Stimulated activated naive CD4-positive, alpha-beta T cell (primary cell): Measurements from ENCODE around the gene PTPRJ.
A peak's percentile ranks its signal among the peaks of the same experiment; 100 is the strongest.
"Not testable (repeated sequence)": the region's sequence is repeated elsewhere in the genome, so short reads cannot be mapped to it uniquely, and the experiment has no call there.

Experiments
- DNase-seq, 6 experiments: peaks; one replicate each; lab custom pipeline; 2025; lab: John Stamatoyannopoulos, UW

Gene PTPRJ

GRCh38 chr11:48116437-48117228 lies 136.3 kb downstream of the PTPRJ start:
- peak in 1 of 6 experiments; percentile 3 for DNase-seq

- DNase-seq, result no peak
Observed at GRCh38 chr11:48122246-48122645, 141.9 kb downstream of the PTPRJ start.

DNA sequence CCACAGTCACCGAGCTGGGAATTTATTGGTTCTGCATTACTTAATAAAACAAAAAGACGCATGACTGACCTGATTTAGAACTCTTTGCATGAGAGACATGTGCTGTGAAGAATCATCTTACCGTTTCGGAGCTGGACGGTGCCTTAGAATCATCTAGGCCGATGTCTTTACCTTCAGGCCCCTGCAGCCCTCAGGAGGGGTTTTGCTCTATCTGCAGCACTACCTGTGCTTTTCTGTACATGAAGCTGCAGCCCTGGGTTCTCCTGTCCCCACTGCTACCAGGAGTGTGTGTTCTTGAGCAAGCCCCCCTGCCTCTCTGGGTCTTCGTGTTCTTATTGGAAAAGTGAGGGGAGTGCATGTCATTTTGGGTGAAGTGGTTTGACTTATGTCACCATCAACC lies 142.3 kb downstream of the PTPRJ start:
- no peak for DNase-seq

GRCh38 chr11:48123254-48123875 lies 143.0 kb downstream of the PTPRJ start:
- DNase-seq, result no peak

- no peak for DNase-seq
Observed at GRCh38 chr11:48123934-48124755, 143.8 kb downstream of the PTPRJ start.

DNA sequence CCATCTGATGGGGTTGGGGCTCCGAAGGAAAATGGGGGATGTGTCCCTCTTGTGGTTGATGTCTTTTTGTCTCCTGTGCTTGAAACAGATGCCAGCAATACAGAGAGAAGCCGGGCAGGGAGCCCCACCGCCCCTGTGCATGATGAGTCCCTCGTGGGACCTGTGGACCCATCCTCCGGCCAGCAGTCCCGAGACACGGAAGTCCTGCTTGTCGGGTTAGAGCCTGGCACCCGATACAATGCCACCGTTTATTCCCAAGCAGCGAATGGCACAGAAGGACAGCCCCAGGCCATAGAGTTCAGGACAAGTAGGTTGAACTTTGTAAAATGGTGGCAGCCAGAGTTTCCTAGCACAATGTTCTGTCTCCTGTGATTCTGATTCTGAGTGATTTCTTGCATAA lies 144.5 kb downstream of the PTPRJ start:
- no peak for DNase-seq

DNA sequence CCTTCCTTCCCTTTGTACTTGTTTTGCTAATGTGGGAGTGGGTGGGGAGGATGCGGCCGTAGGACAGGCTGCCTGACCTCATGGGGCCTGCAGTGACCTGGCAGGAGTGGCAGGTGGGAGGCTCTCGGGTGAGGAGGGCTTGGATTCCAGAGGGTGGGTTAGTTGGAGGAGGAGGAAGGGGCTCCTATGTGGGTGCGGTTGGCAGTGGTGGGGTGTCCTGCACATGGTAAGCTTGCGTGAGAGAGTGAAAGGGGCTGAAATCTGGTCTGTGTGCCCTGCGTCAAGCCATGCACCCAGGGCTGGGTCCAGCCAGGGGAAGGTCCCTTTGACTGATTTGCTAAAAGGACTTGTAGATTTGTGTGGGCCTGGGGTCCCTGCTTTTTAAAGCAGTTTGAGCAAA lies 145.5 kb downstream of the PTPRJ start:
- no peak for DNase-seq

DNA sequence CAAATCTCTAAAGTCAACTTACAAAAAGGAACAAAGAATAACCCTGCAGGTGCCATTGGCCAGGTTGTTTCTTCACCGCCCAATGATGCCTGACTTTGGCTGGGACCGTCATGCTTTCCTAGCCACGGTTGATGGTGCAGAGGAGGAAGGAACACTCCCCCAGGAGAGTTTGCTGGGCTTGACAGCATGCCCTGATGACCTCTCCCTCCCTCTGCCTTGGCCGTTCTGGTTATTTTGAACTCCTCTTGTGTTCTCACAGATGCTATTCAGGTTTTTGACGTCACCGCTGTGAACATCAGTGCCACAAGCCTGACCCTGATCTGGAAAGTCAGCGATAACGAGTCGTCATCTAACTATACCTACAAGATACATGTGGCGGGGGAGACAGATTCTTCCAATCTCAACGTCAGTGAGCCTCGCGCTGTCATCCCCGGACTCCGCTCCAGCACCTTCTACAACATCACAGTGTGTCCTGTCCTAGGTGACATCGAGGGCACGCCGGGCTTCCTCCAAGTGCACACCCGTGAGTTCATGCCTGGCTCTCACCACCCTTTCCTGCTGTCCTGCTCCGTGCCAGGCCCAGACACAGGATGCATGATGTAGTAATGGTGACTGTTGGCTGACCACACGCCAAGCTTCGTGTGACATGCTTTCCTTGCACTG lies 147.3 kb downstream of the PTPRJ start:
- DNase-seq, result no peak

DNA sequence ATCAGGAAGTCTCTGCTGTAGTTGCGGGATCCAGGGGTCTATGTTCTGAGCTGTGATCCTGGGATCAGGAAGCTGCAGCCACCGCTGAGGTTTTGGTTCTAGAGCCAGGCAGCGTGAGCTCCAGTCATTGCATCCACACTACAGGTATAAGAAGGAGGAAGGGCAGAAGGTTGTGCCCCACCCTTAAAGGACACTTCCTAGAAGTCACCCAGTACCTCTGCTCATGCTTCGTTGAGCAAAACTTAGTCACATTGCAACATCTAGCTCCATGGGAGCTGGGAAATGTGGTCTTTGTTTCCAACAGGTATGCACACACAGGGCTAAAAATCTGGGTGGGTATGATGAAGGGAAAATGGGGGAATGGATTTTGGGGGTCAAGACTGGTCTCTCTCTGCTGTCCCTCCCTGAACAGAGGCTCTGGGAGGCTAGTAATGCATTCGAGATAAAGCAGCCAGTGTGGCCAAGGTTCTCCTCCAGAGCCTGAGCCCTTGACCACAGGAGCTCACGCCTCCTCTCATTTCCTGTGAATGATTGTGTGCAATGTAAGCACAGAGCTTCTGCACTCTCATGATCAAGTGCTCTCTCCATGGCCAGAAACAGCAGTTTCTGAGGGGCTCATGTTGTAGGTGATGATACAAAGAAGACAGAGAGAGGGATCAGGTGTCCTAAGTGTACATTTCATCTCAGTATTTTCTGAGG lies 149.5 kb downstream of the PTPRJ start:
- DNase-seq, result no peak

DNA sequence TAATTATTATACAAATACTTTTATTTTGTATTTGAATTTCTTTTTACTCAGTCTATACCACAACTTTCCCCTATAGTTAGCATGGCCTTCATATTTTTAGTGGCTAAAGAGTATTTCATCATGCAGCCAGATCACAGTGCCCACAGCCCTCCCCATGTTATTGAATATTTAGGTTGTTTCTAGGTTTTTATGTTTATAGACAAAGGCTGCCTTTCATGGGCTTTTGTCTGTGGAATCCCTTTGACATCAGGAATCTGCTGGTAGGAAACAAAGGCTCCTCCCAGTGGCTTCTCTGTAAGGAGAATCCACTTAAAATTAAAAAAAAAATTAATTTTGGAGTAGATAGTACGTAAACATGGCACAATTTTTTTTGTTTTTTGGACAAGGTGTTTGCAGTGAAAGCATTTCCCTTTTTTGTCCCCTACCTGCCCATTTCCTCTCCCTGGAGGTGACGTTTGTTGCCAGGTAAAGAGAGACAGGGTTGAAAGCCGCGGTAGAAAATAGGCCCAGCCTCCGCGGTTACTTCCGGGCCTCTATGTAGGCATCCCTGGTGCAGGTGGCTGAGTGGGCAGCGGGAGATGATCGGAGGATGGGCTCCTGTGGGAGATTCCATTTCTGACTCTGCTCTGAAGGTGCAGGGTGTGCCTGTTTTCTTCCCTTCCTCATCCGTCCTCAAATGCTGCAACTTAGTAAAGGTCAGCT lies 154.0 kb downstream of the PTPRJ start:
- DNase-seq, result no peak

GRCh38 chr11:48138222-48138621 lies 157.9 kb downstream of the PTPRJ start:
- no peak for DNase-seq

- DNase-seq, result not testable (repeated sequence)
Observed at GRCh38 chr11:48139896-48140295, 159.5 kb downstream of the PTPRJ start.

- no peak for DNase-seq
Observed at GRCh38 chr11:48141475-48142122, 161.2 kb downstream of the PTPRJ start.

DNA sequence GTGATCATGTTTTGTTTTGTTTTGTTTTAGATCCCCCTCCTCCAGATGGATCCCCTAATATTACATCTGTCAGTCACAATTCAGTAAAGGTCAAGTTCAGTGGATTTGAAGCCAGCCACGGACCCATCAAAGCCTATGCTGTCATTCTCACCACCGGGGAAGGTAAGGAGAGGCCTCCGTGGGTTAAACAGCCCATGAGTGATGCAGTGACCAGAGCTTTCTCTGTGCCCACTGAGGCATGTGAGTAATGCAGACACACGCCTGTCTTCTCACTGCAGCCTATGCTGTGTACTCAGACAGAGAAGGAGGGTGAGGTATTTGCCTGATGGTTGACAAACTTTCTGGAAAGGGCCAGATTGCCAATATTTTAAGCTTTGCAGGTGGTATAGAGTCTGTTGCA lies 162.5 kb downstream of the PTPRJ start:
- DNase-seq, result no peak

DNA sequence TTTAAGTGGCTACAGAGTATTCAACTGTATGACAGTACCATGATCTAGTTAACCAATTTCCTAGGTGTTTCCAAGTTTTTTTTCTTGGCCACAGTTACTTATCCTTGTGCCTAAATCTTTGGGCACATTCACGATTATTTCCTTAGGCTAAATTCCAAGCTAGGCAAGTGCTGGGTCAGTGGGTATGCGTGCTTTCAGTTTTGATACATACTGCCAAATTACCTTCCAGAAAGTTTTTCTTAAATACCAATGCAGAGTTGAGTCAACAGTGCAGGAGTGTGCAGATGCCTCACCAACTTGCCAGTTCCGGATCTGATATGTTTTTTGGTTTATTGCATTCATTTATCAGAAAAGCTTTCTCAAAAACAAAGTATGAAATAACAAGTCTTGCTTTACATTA lies 168.4 kb downstream of the PTPRJ start:
- DNase-seq, result no peak

DNA sequence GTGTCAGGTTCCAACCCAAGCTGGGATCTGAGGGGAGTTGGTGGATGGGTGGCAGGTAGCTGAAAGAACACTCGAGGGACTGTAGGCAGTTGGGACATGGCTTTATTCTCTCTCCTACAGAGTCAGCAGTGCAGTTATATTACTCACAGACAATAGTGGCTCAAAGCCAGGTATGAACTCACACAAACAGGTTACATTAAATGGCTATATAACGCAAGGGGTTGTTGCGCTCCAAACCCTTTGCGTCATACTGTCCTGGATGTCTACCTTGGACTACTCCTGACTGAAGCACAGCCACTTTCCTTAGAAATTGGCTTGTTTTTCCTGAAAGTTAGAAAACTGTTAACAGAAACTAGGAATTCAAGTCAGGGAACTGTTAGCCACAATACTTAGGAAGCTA lies 169.9 kb downstream of the PTPRJ start:
- DNase-seq, result no peak

- DNase-seq, result no peak
Observed at GRCh38 chr11:48154151-48154550, 173.8 kb downstream of the PTPRJ start.

DNA sequence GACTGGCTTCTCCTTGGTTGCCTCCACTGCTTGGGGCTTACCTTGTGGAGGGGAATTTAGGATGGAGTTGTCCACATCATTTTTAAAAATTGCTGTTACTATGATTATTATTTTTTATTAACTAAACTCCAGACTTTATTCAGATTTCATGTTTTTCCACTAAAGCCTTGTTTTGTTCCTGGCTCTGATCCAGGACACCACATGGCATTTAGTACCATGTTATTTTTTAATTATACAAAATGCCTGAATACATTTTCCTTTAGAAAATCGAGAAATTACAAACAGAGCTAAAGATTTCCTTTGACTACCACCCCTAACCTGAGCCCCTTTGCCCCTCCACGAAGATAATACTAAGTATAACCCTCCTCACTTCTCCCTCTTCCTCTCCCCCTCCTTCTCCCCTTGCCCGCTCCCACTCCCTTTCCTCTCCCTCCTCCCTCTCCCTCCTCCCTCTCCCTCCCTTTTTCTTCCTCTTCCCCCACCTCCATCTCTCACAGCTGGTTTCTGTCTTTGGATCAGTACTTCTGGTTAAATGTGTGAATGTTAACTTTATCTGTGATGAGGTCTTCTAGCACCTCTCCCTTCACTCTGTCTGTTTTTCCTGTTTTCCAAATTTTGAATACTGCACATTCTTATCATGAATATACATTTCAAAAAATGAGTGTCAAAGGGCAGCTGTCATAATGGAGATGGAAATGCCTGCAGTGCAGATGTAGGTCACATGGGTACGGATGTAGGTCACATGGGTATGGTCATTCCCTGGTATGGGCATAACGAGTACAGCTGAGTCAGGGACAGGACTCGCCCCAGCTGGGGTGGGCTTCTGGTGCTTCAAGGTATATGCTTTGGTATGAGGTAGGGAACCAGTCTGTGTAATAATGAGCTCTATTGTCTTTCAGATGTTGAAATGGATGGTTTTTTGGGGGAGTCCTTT lies 181.9 kb downstream of the PTPRJ start:
- no peak for DNase-seq

- DNase-seq, result no peak
Observed at GRCh38 chr11:48162885-48163268, 182.5 kb downstream of the PTPRJ start.
